IMR-90 (cell line): ENCODE results near the gene INF2. TPM values are rescaled to one million over a fixed set of nuclear protein-coding genes. Genes with fewer than 3 reads are reported as not detected.
A peak's percentile ranks its signal among the peaks of the same experiment; 100 is the strongest.

Source experiments
- ATAC-seq: fragments of 200-7000 bp; cut with Tn5 transposase; 2 replicates; pipeline ENCODE4 v1.9.1; 2020; ENCODE audit warnings: low read depth, mild to moderate bottlenecking, moderate library complexity
- BruUV-seq: library from RNA; stranded (reverse); fragments of 400-500 nt; replicated peaks from 2 replicates; lab custom pipeline; 2021; lab: Mats Ljungman, UMichigan
- CTCF ChIA-PET: fragments of 300-600 bp; formaldehyde crosslinking; extraction: SDS; loops from one replicate; lab custom pipeline; 2021; ENCODE audit warnings: antibody characterized with exemption; lab: Yijun Ruan, JAX
- POLR2A ChIA-PET: fragments of 300-600 bp; sonication (Branson Sonifier 250); formaldehyde crosslinking; loops from one replicate; lab custom pipeline; 2022; ENCODE audit warnings: antibody characterized with exemption; ENCODE audit not compliant: unreplicated experiment; lab: Charles Lee
- DNase-seq: peaks from one replicate; pipeline ENCODE4 v3.0.0; 2013
- H2AFZ ChIP-seq: replicated peaks from 2 replicates; pipeline ENCODE3; 2013; ENCODE audit warnings: low read length, mild to moderate bottlenecking; ENCODE audit not compliant: poor library complexity
- H2AK5ac ChIP-seq: 2 replicates; pipeline ENCODE4 v1.6.1; 2013; ENCODE audit warnings: low read depth, low read length, inconsistent platforms
- H2AK9ac ChIP-seq: replicated peaks from 2 replicates; pipeline ENCODE3; 2013; ENCODE audit warnings: mild to moderate bottlenecking, low read depth, low read length, moderate library complexity; ENCODE audit not compliant: poor library complexity
- H2BK120ac ChIP-seq: 2 replicates; pipeline ENCODE4 v1.6.1; 2013; ENCODE audit warnings: low read depth, low read length, inconsistent platforms
- H2BK15ac ChIP-seq: 3 replicates; pipeline ENCODE4 v1.6.1; 2013; ENCODE audit warnings: low read depth, low read length, inconsistent platforms
- H2BK20ac ChIP-seq: 2 replicates; pipeline ENCODE4 v1.6.1; 2013; ENCODE audit warnings: low read depth, mild to moderate bottlenecking, inconsistent platforms, low read length, moderate library complexity
- H2BK5ac ChIP-seq: 2 replicates; pipeline ENCODE4 v1.6.1; 2013; ENCODE audit warnings: mild to moderate bottlenecking, low read depth, low read length, inconsistent platforms; ENCODE audit not compliant: poor library complexity, severe bottlenecking
- H3K14ac ChIP-seq: replicated peaks from 2 replicates; pipeline ENCODE4 v1.6.1; 2013; ENCODE audit warnings: low read depth, low read length, inconsistent platforms
- H3K18ac ChIP-seq: 2 replicates; pipeline ENCODE4 v1.6.1; 2013; ENCODE audit warnings: low read depth, low read length, control low read depth
- H3K23ac ChIP-seq: 2 replicates; pipeline ENCODE4 v1.6.1; 2013; ENCODE audit warnings: low read depth, low read length, inconsistent platforms
- H3K27ac ChIP-seq: 2 replicates; pipeline ENCODE4 v1.5.1; 2013; ENCODE audit warnings: mild to moderate bottlenecking, control low read depth, low read length; ENCODE audit not compliant: insufficient read depth
- H3K27me3 ChIP-seq: 2 replicates; pipeline ENCODE4 v1.6.1; 2013; ENCODE audit warnings: low read length; ENCODE audit not compliant: control insufficient read depth, insufficient read depth
- H3K36me3 ChIP-seq: 2 replicates; pipeline ENCODE4 v1.6.1; 2013; ENCODE audit warnings: low read length, mixed read lengths; ENCODE audit not compliant: control insufficient read depth, insufficient read depth
- H3K4ac ChIP-seq: 2 replicates; pipeline ENCODE4 v1.6.1; 2013; ENCODE audit warnings: low read depth, low read length, inconsistent platforms
- H3K4me1 ChIP-seq: 2 replicates; pipeline ENCODE4 v1.6.1; 2013; ENCODE audit warnings: low read length, mixed read lengths; ENCODE audit not compliant: control insufficient read depth, insufficient read depth
- H3K4me2 ChIP-seq: 2 replicates; pipeline ENCODE4 v1.6.1; 2013; ENCODE audit warnings: low read depth, mild to moderate bottlenecking, control low read depth, low read length, moderate library complexity
- H3K4me3 ChIP-seq: 2 replicates; pipeline ENCODE4 v1.5.1; 2013; ENCODE audit warnings: low read depth, mild to moderate bottlenecking, control low read depth, low read length, moderate library complexity; ENCODE audit not compliant: insufficient read depth
- H3K56ac ChIP-seq: 2 replicates; pipeline ENCODE4 v1.6.1; 2013; ENCODE audit warnings: low read length, inconsistent platforms; ENCODE audit not compliant: insufficient read depth; ENCODE audit errors: extremely low read depth
- H3K79me1 ChIP-seq, 2 experiments: 2 replicates each; pipeline ENCODE4 v1.6.1; 2013; ENCODE audit warnings: low read length in 2 of 2, inconsistent platforms in 1 of 2, low read depth in 1 of 2
- H3K9ac ChIP-seq: 2 replicates; pipeline ENCODE4 v1.6.1; 2013; ENCODE audit warnings: low read depth, low read length, control low read depth
- H3K9me1 ChIP-seq: 2 replicates; pipeline ENCODE4 v1.6.1; 2013; ENCODE audit warnings: low read length, inconsistent platforms; ENCODE audit not compliant: insufficient read depth
- H3K9me3 ChIP-seq: 2 replicates; pipeline ENCODE4 v1.6.1; 2013; ENCODE audit warnings: low read length; ENCODE audit not compliant: control insufficient read depth, insufficient read depth
- H4K20me1 ChIP-seq: 2 replicates; pipeline ENCODE4 v1.6.1; 2013; ENCODE audit warnings: low read length, inconsistent platforms; ENCODE audit not compliant: insufficient read depth
- H4K5ac ChIP-seq: 2 replicates; pipeline ENCODE4 v1.6.1; 2013; ENCODE audit warnings: mild to moderate bottlenecking, low read depth, low read length, control low read depth
- H4K8ac ChIP-seq, 2 experiments: 2 replicates each; pipeline ENCODE4 v1.6.1; 2013; ENCODE audit warnings: low read depth in 2 of 2, low read length in 2 of 2, control low read depth in 1 of 2, inconsistent platforms in 1 of 2
- H4K91ac ChIP-seq: 2 replicates; pipeline ENCODE4 v1.6.1; 2013; ENCODE audit warnings: low read depth, low read length, inconsistent platforms; ENCODE audit not compliant: insufficient read depth
- MAFK ChIP-seq: IDR thresholded peaks from 2 replicates; pipeline ENCODE4 v1.6.1; 2012; ENCODE audit warnings: low read depth, low read length, improper control_type of control experiment
- MAZ ChIP-seq: IDR thresholded peaks from 2 replicates; pipeline ENCODE4 v1.6.1; 2012; ENCODE audit warnings: low read depth, mild to moderate bottlenecking, low read length, improper control_type of control experiment, moderate library complexity, borderline replicate concordance
- NFE2L2 ChIP-seq: fragments of 150-350 bp; IDR thresholded peaks from 2 replicates; pipeline ENCODE4 v1.6.1; 2016; ENCODE audit warnings: low read depth, mild to moderate bottlenecking, low read length
- WGBS, 2 experiments: methylation state at CpG; one replicate each; pipeline versions ENCODE4 v1.1.5 to v1.1.7; 2013; ENCODE audit warnings: missing lambda C conversion rate in 2 of 2; ENCODE audit not compliant: insufficient read length in 1 of 2; ENCODE audit errors: extremely low coverage in 2 of 2; 5-methylcytosine and 5-hydroxymethylcytosine counted together
- dilution Hi-C: fragments of 300-500 bp; cut with HindIII; formaldehyde crosslinking; loops from one replicate; pipeline ENCODE4 v1.14.3; 2018; ENCODE audit warnings: low sequenced_read_pairs; ENCODE audit not compliant: unreplicated experiment
- in situ Hi-C: fragments of 300-500 bp; cut with MboI; formaldehyde crosslinking; loops from 3 replicates; pipeline ENCODE4 v1.14.3; 2019; ENCODE audit warnings: low sequenced_read_pairs, inconsistent platforms, mixed read lengths
- intact Hi-C: fragments of 100-400 bp; cut with micrococcal nuclease; formaldehyde crosslinking; loops from 2 replicates; pipeline ENCODE4 v1.10.0; 2022
- polyA plus RNA-seq, 3 experiments: library from polyadenylated mRNA; depleted of rRNA; stranded (reverse); fragments of >200 nt; gene quantifications; 2 replicates each; pipeline ENCODE4 v1.2.3, GENCODE V29; 2012; ENCODE audit warnings: low replicate concordance in 1 of 3
- total RNA-seq: library from RNA; depleted of rRNA; stranded (reverse); fragments of >200 nt; gene quantifications from 2 replicates; pipeline ENCODE4 v1.2.3, GENCODE V29; 2012
- TF ChIP-seq, protein P1 (sequence below): conservative IDR thresholded peaks from 2 replicates; pipeline ENCODE4 v1.5.1; 2012; ENCODE audit warnings: mild to moderate bottlenecking, low read depth, low read length, improper control_type of control experiment
- TF ChIP-seq, protein P2 (sequence below): fragments of 150-350 bp; IDR thresholded peaks from 2 replicates; pipeline ENCODE4 v1.6.1; 2016; ENCODE audit warnings: low read depth, mild to moderate bottlenecking, low read length, moderate library complexity, borderline replicate concordance

The INF2 gene
- total and polyA plus RNA-seq, 2 of the 4 experiments (the other 2 are of a cell fraction) = 16.8 to 62.1 TPM

DNA sequence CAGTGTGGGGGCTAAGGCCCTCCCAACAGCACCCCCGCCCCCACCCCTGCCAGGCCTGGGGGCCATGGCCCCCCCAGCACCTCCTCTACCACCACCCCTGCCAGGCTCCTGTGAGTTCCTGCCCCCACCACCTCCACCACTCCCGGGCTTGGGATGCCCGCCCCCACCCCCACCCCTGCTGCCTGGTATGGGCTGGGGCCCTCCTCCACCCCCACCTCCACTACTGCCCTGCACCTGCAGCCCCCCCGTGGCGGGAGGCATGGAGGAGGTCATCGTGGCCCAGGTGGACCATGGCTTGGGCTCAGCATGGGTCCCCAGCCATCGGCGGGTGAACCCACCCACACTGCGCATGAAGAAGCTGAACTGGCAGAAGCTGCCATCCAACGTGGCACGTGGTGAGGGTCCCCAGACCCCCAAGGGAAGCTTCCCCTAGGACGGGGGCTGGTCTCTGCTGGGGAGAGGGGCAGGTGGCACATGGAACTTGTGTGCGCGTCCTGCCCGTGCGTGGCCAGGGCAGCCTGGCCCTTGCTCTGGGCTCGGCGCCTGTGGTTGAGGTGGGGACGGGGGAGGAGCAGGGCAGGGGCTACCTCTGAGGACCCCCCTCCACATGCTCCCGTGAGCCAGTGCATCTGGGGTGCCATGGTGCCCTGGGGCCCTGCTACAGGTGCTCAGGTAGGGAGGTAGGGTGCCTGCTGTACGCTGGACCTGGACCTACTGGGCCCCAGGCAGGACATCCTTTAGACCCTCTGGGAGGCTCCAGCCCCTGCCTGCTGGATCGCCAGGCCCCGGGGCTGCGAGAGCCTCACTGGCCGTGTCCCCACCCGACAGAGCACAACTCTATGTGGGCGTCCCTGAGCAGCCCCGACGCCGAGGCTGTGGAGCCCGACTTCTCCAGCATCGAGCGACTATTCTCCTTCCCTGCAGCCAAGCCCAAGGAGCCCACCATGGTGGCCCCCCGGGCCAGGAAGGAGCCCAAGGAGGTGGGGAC, 18.5 kb downstream of the INF2 start:
- H3K27me3 ChIP-seq = no peaks in the 10 kb centered on the region
- TSS peak; percentile 21 for BruUV-seq

More for the DNA sequence above, 18.5 kb downstream of the INF2 start:
- Histone ChIP-seq H3K4me3 (no peak overlapping the region), H2AK9ac (peak overlapping the region; percentile 71), H2BK15ac (no peak overlapping the region), H2BK120ac (no peak overlapping the region), H4K91ac (no peak overlapping the region), H3K27ac (no peak overlapping the region), H3K4me2 (no peak overlapping the region), H3K23ac (no peak overlapping the region), H2AK5ac (no peak overlapping the region), H2AFZ (peak overlapping the region; percentile 33), H2BK5ac (no peak overlapping the region), H4K5ac (no peak overlapping the region), H3K4ac (no peak overlapping the region), H2BK20ac (no peak overlapping the region), H3K9ac (no peak overlapping the region), H3K18ac (no peak overlapping the region), H3K79me1 (peaks cover 5 to 18% of the 10 kb centered on the region in 2 experiments; a peak in 1 of 4 replicates), H3K56ac (no peak overlapping the region), H3K36me3 (peaks cover 66% of the 10 kb centered on the region), H3K9me1 (no peaks in the 10 kb centered on the region), H4K20me1 (peaks cover 25% of the 10 kb centered on the region), H4K8ac (no peak overlapping the region), H3K14ac (no peak overlapping the region), H3K4me1 (peaks cover 4% of the 10 kb centered on the region; the same call in 1 of the 2 replicates), H3K9me3 (no peaks in the 10 kb centered on the region)
- intact Hi-C loops (loop anchor here (1.0 to 2.0 kb wide), 2 partner anchors 58 to 571 kb away; no protein-coding TSS in a partner anchor), dilution Hi-C loops (no loop called here), in situ Hi-C loops (loop anchor here (5.0 kb wide), 1 partner anchor 51 kb away; no protein-coding TSS in a partner anchor)
- ATAC-seq (peak; percentile 12), DNase-seq (no peak)
- CTCF ChIA-PET = interaction anchor here (0.7 to 1.1 kb wide), 2 partner anchors 42 to 806 kb away, joined by 3 to 4 read pairs; no protein-coding TSS in a partner anchor
- TF ChIP-seq MAZ = no peak
- no peak for TF ChIP-seq NFE2L2
- TF ChIP-seq, protein P1, sequence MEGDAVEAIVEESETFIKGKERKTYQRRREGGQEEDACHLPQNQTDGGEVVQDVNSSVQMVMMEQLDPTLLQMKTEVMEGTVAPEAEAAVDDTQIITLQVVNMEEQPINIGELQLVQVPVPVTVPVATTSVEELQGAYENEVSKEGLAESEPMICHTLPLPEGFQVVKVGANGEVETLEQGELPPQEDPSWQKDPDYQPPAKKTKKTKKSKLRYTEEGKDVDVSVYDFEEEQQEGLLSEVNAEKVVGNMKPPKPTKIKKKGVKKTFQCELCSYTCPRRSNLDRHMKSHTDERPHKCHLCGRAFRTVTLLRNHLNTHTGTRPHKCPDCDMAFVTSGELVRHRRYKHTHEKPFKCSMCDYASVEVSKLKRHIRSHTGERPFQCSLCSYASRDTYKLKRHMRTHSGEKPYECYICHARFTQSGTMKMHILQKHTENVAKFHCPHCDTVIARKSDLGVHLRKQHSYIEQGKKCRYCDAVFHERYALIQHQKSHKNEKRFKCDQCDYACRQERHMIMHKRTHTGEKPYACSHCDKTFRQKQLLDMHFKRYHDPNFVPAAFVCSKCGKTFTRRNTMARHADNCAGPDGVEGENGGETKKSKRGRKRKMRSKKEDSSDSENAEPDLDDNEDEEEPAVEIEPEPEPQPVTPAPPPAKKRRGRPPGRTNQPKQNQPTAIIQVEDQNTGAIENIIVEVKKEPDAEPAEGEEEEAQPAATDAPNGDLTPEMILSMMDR = no peak
- TF ChIP-seq, protein P2, sequence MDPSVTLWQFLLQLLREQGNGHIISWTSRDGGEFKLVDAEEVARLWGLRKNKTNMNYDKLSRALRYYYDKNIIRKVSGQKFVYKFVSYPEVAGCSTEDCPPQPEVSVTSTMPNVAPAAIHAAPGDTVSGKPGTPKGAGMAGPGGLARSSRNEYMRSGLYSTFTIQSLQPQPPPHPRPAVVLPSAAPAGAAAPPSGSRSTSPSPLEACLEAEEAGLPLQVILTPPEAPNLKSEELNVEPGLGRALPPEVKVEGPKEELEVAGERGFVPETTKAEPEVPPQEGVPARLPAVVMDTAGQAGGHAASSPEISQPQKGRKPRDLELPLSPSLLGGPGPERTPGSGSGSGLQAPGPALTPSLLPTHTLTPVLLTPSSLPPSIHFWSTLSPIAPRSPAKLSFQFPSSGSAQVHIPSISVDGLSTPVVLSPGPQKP = no peak
- TF ChIP-seq MAFK = no peak
- no CpG with 5 or more reads among the region's 34 CpGs for WGBS, 2 experiments
- POLR2A ChIA-PET = no interaction called here
